HUES64 (cell line): Measurements from ENCODE around the gene STK24.

Source experiments
- H3K27ac ChIP-seq: 2 replicates; pipeline ENCODE4 v1.7.0; 2013; ENCODE audit warnings: low read depth, low read length, inconsistent platforms
- H3K27me3 ChIP-seq: 2 replicates; pipeline ENCODE4 v1.6.1; 2013; ENCODE audit warnings: mild to moderate bottlenecking, low read length; ENCODE audit not compliant: insufficient read depth
- H3K36me3 ChIP-seq: 2 replicates; pipeline ENCODE4 v1.6.1; 2013; ENCODE audit warnings: mild to moderate bottlenecking, low read length; ENCODE audit not compliant: insufficient read depth
- H3K4me1 ChIP-seq: 2 replicates; pipeline ENCODE4 v1.6.1; 2013; ENCODE audit warnings: mild to moderate bottlenecking, low read length, moderate library complexity; ENCODE audit not compliant: insufficient read depth
- H3K4me3 ChIP-seq: 2 replicates; pipeline ENCODE4 v1.5.1; 2013; ENCODE audit warnings: mild to moderate bottlenecking, low read length, moderate library complexity
- H3K9ac ChIP-seq: 2 replicates; pipeline ENCODE4 v1.6.1; 2013; ENCODE audit warnings: mild to moderate bottlenecking, low read depth, low read length
- H3K9me3 ChIP-seq: 2 replicates; pipeline ENCODE4 v1.6.1; 2013; ENCODE audit warnings: low read depth, low read length; ENCODE audit not compliant: insufficient read depth
- WGBS: fragments of 150-250, 120-280 bp; methylation state at CpG from one replicate; pipeline ENCODE4 v1.1.7; 2013; ENCODE audit warnings: missing lambda C conversion rate; 5-methylcytosine and 5-hydroxymethylcytosine counted together

The STK24 gene

GRCh38 chr13:98528663-98529064 lies 48.2 kb downstream of the STK24 start:
- Histone ChIP-seq H3K27me3 (no peaks in the 10 kb centered on the region), H3K27ac (no peak overlapping the region), H3K36me3 (no peaks in the 10 kb centered on the region), H3K9ac (no peak overlapping the region), H3K4me3 (no peak overlapping the region), H3K9me3 (no peaks in the 10 kb centered on the region), H3K4me1 (peaks cover 36% of the 10 kb centered on the region)
- WGBS = 91% methylated on average over 8 of the region's 8 CpGs

- Histone ChIP-seq H3K4me3 (no peak overlapping the region), H3K27ac (no peak overlapping the region), H3K27me3 (no peaks in the 10 kb centered on the region), H3K36me3 (no peaks in the 10 kb centered on the region), H3K9ac (no peak overlapping the region), H3K4me1 (peaks cover 47% of the 10 kb centered on the region), H3K9me3 (no peaks in the 10 kb centered on the region)
- 85% methylated on average over 13 of the region's 13 CpGs for WGBS
These were observed 49.4 kb downstream of the STK24 start for GRCh38 chr13:98527526-98527925.

- 85% methylated on average over 2 of the region's 2 CpGs for WGBS
These were observed 50.8 kb downstream of the STK24 start for GRCh38 chr13:98526182-98526512.

GRCh38 chr13:98525456-98526181 lies 51.3 kb downstream of the STK24 start:
- WGBS = 83% methylated on average over 16 of the region's 18 CpGs
- Histone ChIP-seq H3K27ac (no peak overlapping the region), H3K27me3 (no peaks in the 10 kb centered on the region), H3K4me1 (peaks cover 53% of the 10 kb centered on the region), H3K36me3 (no peaks in the 10 kb centered on the region), H3K9ac (no peak overlapping the region), H3K4me3 (no peak overlapping the region), H3K9me3 (no peaks in the 10 kb centered on the region)

More at GRCh38 chr13:98526182-98526512, 50.8 kb downstream of the STK24 start:
- Histone ChIP-seq H3K9ac (no peak overlapping the region), H3K4me3 (no peak overlapping the region), H3K36me3 (no peaks in the 10 kb centered on the region), H3K27ac (no peak overlapping the region), H3K27me3 (no peaks in the 10 kb centered on the region), H3K9me3 (no peaks in the 10 kb centered on the region), H3K4me1 (peaks cover 53% of the 10 kb centered on the region)

DNA sequence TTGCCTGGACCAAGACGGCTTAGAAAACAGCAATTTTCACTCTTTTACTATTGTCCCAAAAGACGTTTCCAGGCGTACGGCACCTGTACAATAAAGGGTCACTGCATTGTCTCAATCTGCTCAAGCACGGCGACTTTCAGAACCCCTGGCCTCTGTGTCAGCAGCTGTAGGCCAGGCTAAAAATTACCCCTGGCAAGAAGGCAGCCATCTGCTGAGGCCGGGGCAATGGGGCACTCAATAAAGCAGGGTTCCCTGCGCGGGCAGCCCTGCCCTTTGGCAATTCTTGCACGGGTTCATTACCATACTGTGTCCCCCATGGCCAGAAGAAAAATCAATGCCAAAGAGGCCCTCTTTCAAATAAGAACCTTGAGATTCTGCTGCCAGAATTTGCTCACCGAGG lies 52.1 kb downstream of the STK24 start:
- 94% methylated on average over 11 of the region's 11 CpGs for WGBS
- no peak overlapping the region for H3K9ac ChIP-seq
- H3K36me3 ChIP-seq = no peaks in the 10 kb centered on the region

DNA sequence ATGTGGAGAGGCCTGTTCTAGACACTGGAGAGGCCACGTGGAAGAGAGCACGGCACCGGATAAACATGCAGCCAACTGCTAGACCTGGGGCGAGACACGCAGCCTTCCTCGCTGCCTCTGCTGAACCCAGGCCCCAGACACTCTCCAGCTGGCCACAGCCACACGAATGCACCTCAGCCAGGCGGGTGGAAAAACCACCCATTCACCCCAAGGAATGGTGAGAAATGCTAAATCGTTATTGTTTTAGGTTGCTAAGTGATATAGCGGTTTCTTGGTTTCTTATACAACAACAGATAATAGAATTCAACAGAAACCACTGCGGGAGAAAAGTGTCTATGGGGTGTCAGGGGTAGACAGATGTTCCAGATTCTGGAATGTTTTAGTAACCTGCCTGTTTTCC lies 52.5 kb downstream of the STK24 start:
- Histone ChIP-seq H3K27me3 (no peaks in the 10 kb centered on the region), H3K4me3 (no peak overlapping the region), H3K36me3 (no peaks in the 10 kb centered on the region), H3K9ac (no peak overlapping the region), H3K9me3 (no peaks in the 10 kb centered on the region), H3K4me1 (peaks cover 51% of the 10 kb centered on the region), H3K27ac (no peak overlapping the region)
- WGBS = 99% methylated on average over 9 of the region's 11 CpGs

More for the DNA sequence above, 52.1 kb downstream of the STK24 start:
- no peaks in the 10 kb centered on the region for H3K27me3 ChIP-seq
- no peak overlapping the region for H3K4me3 ChIP-seq
- no peaks in the 10 kb centered on the region for H3K9me3 ChIP-seq
- H3K4me1 ChIP-seq = peaks cover 53% of the 10 kb centered on the region
- H3K27ac ChIP-seq = no peak overlapping the region

- H3K4me3 ChIP-seq = no peak overlapping the region
- 93% methylated on average over 16 of the region's 16 CpGs for WGBS
- H3K27me3 ChIP-seq = no peaks in the 10 kb centered on the region
- H3K9me3 ChIP-seq = no peaks in the 10 kb centered on the region
- peaks cover 44% of the 10 kb centered on the region for H3K4me1 ChIP-seq
- peaks cover 6% of the 10 kb centered on the region for H3K36me3 ChIP-seq
- H3K27ac ChIP-seq = no peak overlapping the region
- no peak overlapping the region for H3K9ac ChIP-seq
These were observed 53.3 kb downstream of the STK24 start for GRCh38 chr13:98523455-98524102.

GRCh38 chr13:98522371-98522770 lies 54.5 kb downstream of the STK24 start:
- Histone ChIP-seq H3K27me3 (no peaks in the 10 kb centered on the region), H3K4me1 (peaks cover 42% of the 10 kb centered on the region), H3K9ac (no peak overlapping the region), H3K9me3 (no peaks in the 10 kb centered on the region), H3K36me3 (peaks cover 18% of the 10 kb centered on the region), H3K4me3 (no peak overlapping the region), H3K27ac (no peak overlapping the region; the same call in 1 of the 2 replicates)
- WGBS = 86% methylated on average over 5 of the region's 5 CpGs

GRCh38 chr13:98521461-98522247 lies 55.3 kb downstream of the STK24 start:
- H3K9me3 ChIP-seq = no peaks in the 10 kb centered on the region
- peaks cover 41% of the 10 kb centered on the region for H3K4me1 ChIP-seq
- H3K4me3 ChIP-seq = no peak overlapping the region
- H3K27me3 ChIP-seq = no peaks in the 10 kb centered on the region
- WGBS = 87% methylated on average over 20 of the region's 20 CpGs
- peaks cover 24% of the 10 kb centered on the region for H3K36me3 ChIP-seq
- H3K9ac ChIP-seq = no peak overlapping the region
- no peak overlapping the region; the same call in 1 of the 2 replicates for H3K27ac ChIP-seq

DNA sequence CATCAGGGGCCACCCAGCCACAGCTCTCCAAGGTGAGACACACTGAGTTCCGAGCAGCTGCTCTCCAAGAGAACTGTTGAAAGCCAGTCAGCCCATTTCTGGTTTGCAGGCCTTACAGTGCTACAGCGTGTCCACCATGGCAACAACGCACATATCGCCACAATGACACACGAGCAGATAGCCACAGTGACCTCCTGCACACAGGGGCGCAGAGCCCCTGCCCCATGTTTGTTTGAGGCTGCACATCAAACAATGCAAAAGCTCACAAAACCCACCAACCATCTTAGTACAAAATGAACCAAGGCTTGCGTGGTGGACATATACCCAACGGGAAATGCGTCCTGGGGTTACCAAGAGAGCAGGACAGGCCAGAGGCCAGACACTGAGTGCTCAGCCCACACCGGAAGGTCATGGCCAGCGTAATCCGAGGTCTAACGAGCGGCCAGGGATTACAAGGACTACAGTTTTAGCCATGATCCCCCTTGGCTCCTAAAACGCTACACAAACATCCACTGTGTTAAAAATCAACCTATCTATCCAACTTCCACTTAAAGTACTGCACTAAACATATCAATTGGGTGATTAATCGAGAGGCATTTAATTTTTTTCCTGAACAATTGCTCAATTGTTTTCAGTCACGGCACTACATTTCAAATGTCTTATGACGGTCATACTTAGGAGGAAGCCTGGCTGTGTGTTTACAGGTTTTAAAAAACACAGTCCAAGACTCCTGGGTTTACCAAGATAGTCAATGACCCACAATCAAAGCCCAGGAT lies 56.0 kb downstream of the STK24 start:
- Histone ChIP-seq H3K9me3 (no peaks in the 10 kb centered on the region), H3K4me1 (peaks cover 33% of the 10 kb centered on the region), H3K27ac (no peak overlapping the region), H3K36me3 (peaks cover 24% of the 10 kb centered on the region), H3K9ac (no peak overlapping the region), H3K4me3 (no peak overlapping the region), H3K27me3 (no peaks in the 10 kb centered on the region)
- WGBS = 95% methylated on average over 18 of the region's 18 CpGs
